ENCODE measurements around the gene FIBP.

The FIBP gene

DNA sequence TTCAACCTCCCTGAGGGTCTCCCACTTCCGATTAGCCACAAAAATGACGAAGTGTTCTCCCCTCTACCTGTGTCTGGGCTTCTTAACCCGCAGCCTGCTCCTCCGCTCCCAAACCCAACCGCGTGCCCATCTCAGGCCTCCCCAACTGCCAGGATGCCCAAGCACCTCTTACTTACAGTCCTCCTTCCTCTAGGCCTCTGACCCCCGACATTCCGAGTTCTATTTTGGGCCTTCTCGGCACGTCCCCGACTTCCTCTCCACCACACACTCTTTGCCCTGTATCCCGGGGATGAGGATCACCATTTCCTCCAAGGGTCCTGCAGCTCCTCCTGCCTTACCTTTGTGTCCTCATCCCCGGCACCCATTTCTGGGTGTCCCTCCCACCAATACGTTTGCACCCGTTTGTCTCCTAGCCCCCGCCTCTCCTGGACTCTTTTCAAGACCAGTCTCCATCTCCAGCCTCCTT, 28.4 kb downstream of the FIBP start:
- DNase-seq (ENCODE audit: low read depth), result no peak
- TF ChIP-seq, protein P1, sequence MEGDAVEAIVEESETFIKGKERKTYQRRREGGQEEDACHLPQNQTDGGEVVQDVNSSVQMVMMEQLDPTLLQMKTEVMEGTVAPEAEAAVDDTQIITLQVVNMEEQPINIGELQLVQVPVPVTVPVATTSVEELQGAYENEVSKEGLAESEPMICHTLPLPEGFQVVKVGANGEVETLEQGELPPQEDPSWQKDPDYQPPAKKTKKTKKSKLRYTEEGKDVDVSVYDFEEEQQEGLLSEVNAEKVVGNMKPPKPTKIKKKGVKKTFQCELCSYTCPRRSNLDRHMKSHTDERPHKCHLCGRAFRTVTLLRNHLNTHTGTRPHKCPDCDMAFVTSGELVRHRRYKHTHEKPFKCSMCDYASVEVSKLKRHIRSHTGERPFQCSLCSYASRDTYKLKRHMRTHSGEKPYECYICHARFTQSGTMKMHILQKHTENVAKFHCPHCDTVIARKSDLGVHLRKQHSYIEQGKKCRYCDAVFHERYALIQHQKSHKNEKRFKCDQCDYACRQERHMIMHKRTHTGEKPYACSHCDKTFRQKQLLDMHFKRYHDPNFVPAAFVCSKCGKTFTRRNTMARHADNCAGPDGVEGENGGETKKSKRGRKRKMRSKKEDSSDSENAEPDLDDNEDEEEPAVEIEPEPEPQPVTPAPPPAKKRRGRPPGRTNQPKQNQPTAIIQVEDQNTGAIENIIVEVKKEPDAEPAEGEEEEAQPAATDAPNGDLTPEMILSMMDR (conservative IDR thresholded peaks at IDR 0.05; ENCODE audit: low read depth, low read length), result no peak

DNA sequence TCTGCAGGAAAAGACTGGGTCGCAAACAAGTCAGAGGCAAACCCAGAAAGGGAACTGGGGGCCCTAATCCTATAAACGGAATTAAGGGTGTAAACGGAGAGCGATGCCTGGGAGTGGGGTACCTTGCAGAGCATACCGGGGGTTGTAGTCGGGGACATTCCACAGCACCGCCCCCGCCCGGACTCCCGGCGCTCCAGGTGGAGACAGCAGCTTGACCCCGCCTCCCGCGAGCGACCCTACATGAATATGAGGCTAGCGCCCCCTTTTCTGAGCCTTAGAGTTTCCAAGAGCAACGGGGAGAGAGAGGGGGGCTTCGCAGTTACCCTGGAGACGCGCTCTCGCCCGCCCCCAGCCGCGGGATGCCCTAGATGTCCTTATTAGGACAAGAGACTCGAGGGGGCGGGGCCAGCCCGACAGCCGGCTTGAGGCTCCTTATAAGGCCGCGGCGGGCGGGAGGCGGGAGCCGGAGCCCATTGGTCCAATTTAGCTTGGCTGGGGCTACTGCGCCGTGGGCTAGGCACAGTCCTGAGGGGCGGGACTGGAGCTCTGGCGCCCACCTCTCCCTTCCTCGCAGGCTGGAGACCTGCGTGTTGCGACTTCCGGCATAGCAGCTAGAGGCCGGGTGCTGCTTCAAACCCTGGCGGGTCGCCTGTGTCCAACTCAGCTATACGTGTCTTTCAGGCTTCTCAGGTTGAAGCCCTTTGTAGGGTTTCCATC, 29.0 kb downstream of the FIBP start:
- DNase-seq (ENCODE audit: low read depth), result peak; percentile 92
- TF ChIP-seq, protein P1 (conservative IDR thresholded peaks at IDR 0.05; ENCODE audit: low read depth, low read length), result peak; percentile 3
- H3K4me3 ChIP-seq (ENCODE audit: low read length), result peak overlapping the region; percentile 90

More for the DNA sequence above, 28.4 kb downstream of the FIBP start:
- H3K4me3 ChIP-seq (ENCODE audit: low read length), result peak overlapping the region; percentile 90

DNA sequence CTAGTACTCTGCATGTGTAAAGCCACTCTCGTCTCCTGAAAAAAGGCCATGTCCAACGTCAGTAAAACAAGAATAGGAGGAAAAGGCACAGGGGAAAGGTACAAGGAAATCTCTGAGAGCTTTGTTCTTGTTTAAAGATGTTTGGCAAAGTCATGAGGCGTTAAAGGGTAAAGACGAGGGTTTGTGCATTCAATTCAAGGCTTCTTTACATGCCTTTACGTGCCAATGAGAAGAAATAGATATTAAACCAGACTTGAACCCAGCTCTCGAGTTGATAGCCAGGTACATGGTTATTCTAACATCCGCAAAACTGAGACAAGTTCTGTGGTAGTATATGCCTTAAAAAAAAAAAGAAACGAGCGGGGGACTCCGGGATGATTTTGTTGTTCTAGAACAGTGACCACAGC, 29.6 kb downstream of the FIBP start:
- TF ChIP-seq, protein P1 (conservative IDR thresholded peaks at IDR 0.05; ENCODE audit: low read depth, low read length), result no peak
- no peak for DNase-seq (ENCODE audit: low read depth)

DNA sequence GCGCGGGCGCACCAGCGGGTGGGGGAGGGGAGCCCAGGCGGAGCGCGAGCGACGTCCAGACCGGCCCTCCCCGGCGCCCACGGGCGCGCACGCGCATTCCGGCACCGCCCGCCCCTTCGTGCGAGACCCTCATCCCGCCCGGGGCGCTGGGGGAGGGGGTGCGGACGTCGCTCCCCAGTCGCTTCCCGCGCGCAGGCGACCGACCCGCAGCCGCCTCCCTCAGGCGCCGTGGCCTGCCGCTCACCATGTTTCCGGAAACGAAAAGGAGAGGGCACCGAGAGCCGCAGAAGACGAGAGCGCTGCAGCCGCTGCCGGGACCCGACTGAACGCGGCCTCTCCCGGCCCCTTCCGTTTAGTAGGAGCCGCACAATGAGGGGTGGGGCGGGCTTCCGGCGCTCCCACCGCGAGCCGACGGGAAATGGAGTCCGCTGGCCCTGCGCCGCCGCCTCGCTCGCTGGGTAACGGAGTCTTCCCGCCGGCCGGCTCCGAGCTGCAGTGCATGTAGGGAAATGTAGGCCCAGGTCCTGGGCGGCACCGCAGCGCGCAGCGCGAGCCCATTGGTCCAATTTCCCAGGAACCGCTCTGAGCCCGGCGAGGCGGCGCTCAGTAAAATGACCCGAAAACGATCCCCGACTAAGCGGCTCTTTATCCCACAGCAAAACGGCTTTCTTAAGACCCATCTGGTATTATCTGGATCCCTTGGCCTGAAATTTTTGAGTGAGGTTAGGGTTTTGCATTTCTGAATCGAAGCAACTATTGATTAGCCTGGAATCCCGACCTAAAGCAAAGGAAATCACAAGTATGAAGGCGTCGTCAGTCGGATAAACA, 30.2 kb downstream of the FIBP start, which contains the start of gene CFL1:
CFL1 (minus strand) TSS at position 328 of the 828 bp plus-strand sequence; CDS start at position 247, 81 bp downstream.
- peak; percentile 90 for DNase-seq (ENCODE audit: low read depth)
- TF ChIP-seq, protein P1 (conservative IDR thresholded peaks at IDR 0.05; ENCODE audit: low read depth, low read length), result no peak
- H3K4me3 ChIP-seq (ENCODE audit: low read length), result peak within 1 kb of the TSS; percentile 96

More for the DNA sequence above, 29.6 kb downstream of the FIBP start:
- H3K4me3 ChIP-seq (ENCODE audit: low read length), result peak overlapping the region; percentile 58

DNA sequence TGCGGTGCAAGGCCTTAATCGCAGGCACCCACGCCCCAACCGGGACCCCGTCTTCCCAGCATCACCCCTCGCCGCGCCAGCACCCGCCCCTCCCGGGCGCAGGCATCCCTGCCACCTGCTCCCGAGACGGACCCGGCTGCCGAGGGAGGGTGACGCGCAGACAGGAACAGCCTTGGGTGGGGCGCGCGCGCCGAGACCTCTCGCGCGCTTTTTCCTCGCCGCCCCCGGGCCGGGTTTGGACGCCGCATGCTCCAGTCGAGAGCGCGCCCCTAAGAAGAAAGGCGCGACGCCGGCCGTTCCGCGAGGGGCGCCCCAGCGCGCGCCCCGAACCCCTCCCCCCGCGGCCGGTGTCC, 30.8 kb downstream of the FIBP start:
- peak overlapping the region; percentile 96 for H3K4me3 ChIP-seq (ENCODE audit: low read length)
- DNase-seq (ENCODE audit: low read depth), result no peak
- TF ChIP-seq, protein P1 (conservative IDR thresholded peaks at IDR 0.05; ENCODE audit: low read depth, low read length), result no peak

DNA sequence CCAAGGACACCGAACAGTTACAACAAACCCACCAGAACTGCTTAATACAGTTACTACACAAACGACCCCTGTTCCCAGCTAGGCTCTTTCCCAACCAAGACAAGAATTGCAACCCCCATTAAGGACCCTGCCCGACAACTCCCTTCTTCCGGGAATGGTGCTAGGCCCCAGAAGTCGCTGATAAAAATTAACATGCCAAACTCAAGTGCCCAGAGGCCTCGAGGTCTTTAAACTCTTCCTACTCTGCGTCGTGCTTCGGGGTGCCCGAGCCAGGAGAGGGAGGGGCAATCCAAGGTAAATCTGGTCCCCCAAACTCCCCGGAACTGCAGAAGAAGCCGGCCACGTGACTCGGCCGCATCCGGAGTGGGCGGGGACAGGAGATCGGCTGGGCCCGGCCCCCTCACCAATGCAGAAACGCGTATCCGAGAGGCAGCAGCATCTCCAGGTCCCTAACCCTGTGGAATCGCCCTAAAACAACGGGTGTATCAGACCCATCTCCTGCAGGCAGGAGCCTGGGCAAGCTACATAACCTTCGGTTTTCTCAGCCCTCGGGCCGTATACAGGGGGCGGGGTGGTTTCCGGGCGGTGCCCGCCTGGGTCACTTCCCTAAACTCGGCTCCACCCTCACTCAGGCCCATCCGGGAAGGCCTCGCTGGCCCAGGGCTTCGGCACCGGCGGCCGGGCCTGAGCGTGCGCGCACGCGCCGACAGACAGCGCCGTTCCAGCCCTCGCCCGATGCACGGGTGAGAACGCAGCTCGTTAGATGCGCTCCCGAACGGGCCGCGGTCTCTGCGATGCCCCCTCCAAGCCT, 31.4 kb downstream of the FIBP start:
- DNase-seq (ENCODE audit: low read depth), result no peak
- TF ChIP-seq, protein P1 (conservative IDR thresholded peaks at IDR 0.05; ENCODE audit: low read depth, low read length), result no peak
- peak overlapping the region; percentile 96 for H3K4me3 ChIP-seq (ENCODE audit: low read length)
